ENCODE data around the gene ZSCAN31. TPM values are rescaled to one million over a fixed set of nuclear protein-coding genes. Genes with fewer than 3 reads are reported as not detected.

ZSCAN31 gene
- total RNA-seq, 1 donor from 2014 or later, result 3.6 TPM

GRCh38 chr6:28353981-28354676, 18.2 kb upstream of the ZSCAN31 start:
- no peak for TF ChIP-seq CTCF (IDR thresholded peaks at IDR 0.05)
- H3K4me1 Mint-ChIP-seq, result peaks cover 37% of the 10 kb centered on the region
- CTCF ChIA-PET, result interaction anchor here (2.1 to 3.4 kb wide), 4 partner anchors 29 to 249 kb away, joined by 10 to 23 read pairs (median 18); partner anchors contain the start of gene ZKSCAN8
- POLR2A ChIA-PET, result interaction anchor here (0.6 to 0.9 kb wide), 2 partner anchors 459 to 1223 kb away, joined by 3 read pairs; no protein-coding TSS in a partner anchor
- H3K4me3 Mint-ChIP-seq, result no peak overlapping the region
- intact Hi-C loops (cut with micrococcal nuclease), result loop anchor here (5.0 kb wide), 1 partner anchor 272 kb away; the partner anchor contains the start of gene ZNF165
- peaks cover 13% of the 10 kb centered on the region for H3K36me3 Mint-ChIP-seq (ENCODE audit: low read depth)
- no peak overlapping the region for H3K27ac Mint-ChIP-seq
- no peaks in the 10 kb centered on the region for H3K27me3 Mint-ChIP-seq
- H3K9me3 Mint-ChIP-seq, result no peaks in the 10 kb centered on the region
- DNase-seq, result no peak
- ATAC-seq (ENCODE audit: low read depth), result no peak

GRCh38 chr6:28353356-28353755, 17.4 kb upstream of the ZSCAN31 start:
- H3K27me3 Mint-ChIP-seq, result no peaks in the 10 kb centered on the region
- ChIA-PET POLR2A (interaction anchor here (0.9 to 1.2 kb wide), 2 partner anchors 217 to 458 kb away, joined by 3 to 4 read pairs; no protein-coding TSS in a partner anchor), CTCF (no interaction called here)
- TF ChIP-seq CTCF (IDR thresholded peaks at IDR 0.05), result no peak
- no peak overlapping the region for H3K4me3 Mint-ChIP-seq
- H3K4me1 Mint-ChIP-seq, result peaks cover 37% of the 10 kb centered on the region
- ATAC-seq (ENCODE audit: low read depth), result no peak
- no peak for DNase-seq
- no peak overlapping the region for H3K27ac Mint-ChIP-seq
- peaks cover 13% of the 10 kb centered on the region for H3K36me3 Mint-ChIP-seq (ENCODE audit: low read depth)
- no peaks in the 10 kb centered on the region for H3K9me3 Mint-ChIP-seq
- intact Hi-C loops (cut with micrococcal nuclease), result loop anchor here (5.0 kb wide), 1 partner anchor 271 kb away; the partner anchor contains the start of gene ZNF165

GRCh38 chr6:28351493-28351925, 15.6 kb upstream of the ZSCAN31 start:
- Mint-ChIP-seq H3K36me3 (ENCODE audit: low read depth) (peaks cover 13% of the 10 kb centered on the region), H3K4me1 (peaks cover 37% of the 10 kb centered on the region), H3K4me3 (peak overlapping the region; percentile 7), H3K27me3 (peaks cover 4% of the 10 kb centered on the region), H3K27ac (no peak overlapping the region), H3K9me3 (no peaks in the 10 kb centered on the region)
- ATAC-seq (ENCODE audit: low read depth) (no peak), DNase-seq (no peak)
- no peak for TF ChIP-seq CTCF (IDR thresholded peaks at IDR 0.05)
- ChIA-PET CTCF (no interaction called here), POLR2A (interaction anchor here (2.1 kb wide), 2 partner anchors 31 to 210 kb away, joined by 15 to 19 read pairs; partner anchors contain the start of gene ZKSCAN8)
- intact Hi-C loops (cut with micrococcal nuclease), result loop anchor here (5.0 kb wide), 1 partner anchor 269 kb away; the partner anchor contains the start of gene ZNF165

- intact Hi-C loops (cut with micrococcal nuclease), result loop anchor here (5.0 kb wide), 1 partner anchor 269 kb away; the partner anchor contains the start of gene ZNF165
- no peak for TF ChIP-seq CTCF (IDR thresholded peaks at IDR 0.05)
- ATAC-seq (ENCODE audit: low read depth) (no peak), DNase-seq (no peak)
- peak overlapping the region; percentile 96 for H3K4me3 Mint-ChIP-seq
- H3K27ac Mint-ChIP-seq, result no peak overlapping the region
- peaks cover 4% of the 10 kb centered on the region for H3K27me3 Mint-ChIP-seq
- ChIA-PET POLR2A (interaction anchor here (2.1 kb wide), 2 partner anchors 32 to 210 kb away, joined by 15 to 19 read pairs; partner anchors contain the start of gene ZKSCAN8), CTCF (interaction anchor here (1.1 kb wide), 1 partner anchor 210 kb away, joined by 3 read pairs; no protein-coding TSS in a partner anchor)
- H3K36me3 Mint-ChIP-seq (ENCODE audit: low read depth), result peaks cover 13% of the 10 kb centered on the region
- H3K4me1 Mint-ChIP-seq, result peaks cover 35% of the 10 kb centered on the region
- H3K9me3 Mint-ChIP-seq, result no peaks in the 10 kb centered on the region
These were observed 15.1 kb upstream of the ZSCAN31 start for GRCh38 chr6:28351087-28351486.

All from activated B cell treated with CpG ODN at 0.5 μM for 24 hours (primary cell).